ENCODE measurements around the gene MMP24.
"Not testable (repeated sequence)": the region's sequence is repeated elsewhere in the genome, so short reads cannot be mapped to it uniquely, and the experiment has no call there.

The MMP24 gene

DNA sequence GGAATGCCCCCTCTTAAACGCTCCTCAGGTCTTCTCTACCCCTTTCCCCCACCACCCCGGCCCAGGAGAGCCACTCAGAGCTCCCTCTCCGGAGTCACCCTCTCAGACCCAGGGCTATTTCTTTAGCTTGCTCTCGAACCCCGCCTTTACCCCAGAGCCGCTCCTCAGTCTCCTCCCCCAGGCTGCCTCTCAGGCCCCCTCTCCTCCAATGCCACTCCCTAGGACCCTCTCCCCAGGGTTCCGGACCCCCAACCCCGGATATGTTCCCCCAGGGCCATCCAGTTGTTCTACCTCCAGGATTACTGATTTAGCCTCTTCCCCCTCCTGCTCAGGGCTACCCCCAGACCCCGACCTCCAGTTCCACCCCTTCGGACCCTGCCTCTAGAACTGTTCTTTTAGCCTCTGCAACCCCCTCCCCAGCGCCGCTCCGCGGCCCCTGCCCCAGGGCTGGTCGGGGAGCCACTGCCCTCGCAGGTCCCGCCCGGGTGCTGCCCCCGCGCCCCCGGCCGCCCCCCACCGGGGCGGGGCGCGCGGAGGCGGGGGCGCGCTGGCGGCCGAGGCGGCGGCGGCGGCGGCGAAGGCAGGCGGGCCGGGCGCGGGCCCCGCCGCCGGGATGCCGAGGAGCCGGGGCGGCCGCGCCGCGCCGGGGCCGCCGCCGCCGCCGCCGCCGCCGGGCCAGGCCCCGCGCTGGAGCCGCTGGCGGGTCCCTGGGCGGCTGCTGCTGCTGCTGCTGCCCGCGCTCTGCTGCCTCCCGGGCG, at the start of gene MMP24:
MMP24 (plus strand) TSS at position 565 of the 758 bp plus-strand sequence; CDS start at position 614, 49 bp downstream.
- H3K4me3 ChIP-seq: no peak within 1 kb of the TSS
- no peaks in the 10 kb centered on the region for H3K36me3 ChIP-seq (ENCODE audit: insufficient read depth, low read length)
- TF ChIP-seq POLR2AphosphoS5 (IDR thresholded peaks at IDR 0.05; ENCODE audit: borderline replicate concordance, low read depth, low read length) (no peak), FOXP2 (optimal IDR thresholded peaks at IDR 0.05; ENCODE audit: control extremely low read depth, extremely low read length, insufficient read depth) (no peak), EZH2 (IDR thresholded peaks at IDR 0.05) (no peak)
- DNase-seq (ENCODE audit: low read depth, low spot score): no peak
- no peaks in the 10 kb centered on the region for H3K9me3 ChIP-seq (ENCODE audit: low read depth, low read length)
- H3K9ac ChIP-seq (ENCODE audit: insufficient read length): no peak within 1 kb of the TSS
- H3K27ac ChIP-seq: no peak within 1 kb of the TSS

DNA sequence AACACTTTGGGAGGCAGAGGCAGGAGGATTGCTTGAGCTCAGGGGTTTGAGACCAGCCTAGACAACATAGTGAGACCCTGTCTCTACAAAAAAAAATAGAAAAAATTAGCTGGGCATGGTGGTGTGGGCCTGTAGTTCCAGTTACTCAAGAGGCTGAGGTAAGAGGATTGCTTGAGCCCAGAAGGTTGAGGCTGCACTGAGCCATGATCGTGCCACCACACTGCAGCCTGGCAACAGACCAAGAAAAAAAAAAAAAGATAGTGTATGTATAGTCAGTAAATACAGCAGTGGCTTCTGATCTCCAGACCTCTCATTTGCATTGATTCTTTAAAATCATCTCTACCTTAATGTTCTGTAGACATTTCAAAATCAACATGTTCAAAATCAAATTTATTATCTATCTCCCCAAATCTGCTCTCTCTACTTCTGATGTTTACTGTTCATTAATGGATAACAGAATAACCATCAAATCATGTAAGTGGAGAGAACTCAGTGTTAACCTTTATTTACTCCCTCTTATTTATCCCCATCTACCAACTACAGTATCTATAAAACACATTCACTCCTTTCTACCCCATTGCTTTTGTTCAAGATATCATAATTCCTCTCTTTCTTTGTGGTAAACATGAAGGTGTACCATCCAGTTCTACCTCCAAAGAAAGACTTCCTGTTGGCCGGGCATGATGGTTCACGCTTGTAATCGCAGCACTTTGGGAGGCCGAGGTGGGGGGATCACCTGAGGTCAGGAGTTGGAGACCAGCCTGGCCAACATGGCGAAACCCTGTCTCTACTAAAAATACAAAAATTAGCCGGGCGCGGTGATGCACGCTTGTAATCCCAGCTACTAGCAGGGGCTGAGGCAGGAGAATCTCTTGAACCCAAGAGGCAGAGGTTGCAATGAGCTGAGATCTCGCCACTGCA, 46.9 kb upstream of the MMP24 start:
- H3K9me3 ChIP-seq (ENCODE audit: low read depth, low read length): no peaks in the 10 kb centered on the region
- H3K36me3 ChIP-seq (ENCODE audit: insufficient read depth, low read length): no peaks in the 10 kb centered on the region
- no peak for DNase-seq (ENCODE audit: low read depth, low spot score)
- TF ChIP-seq POLR2AphosphoS5 (IDR thresholded peaks at IDR 0.05; ENCODE audit: borderline replicate concordance, low read depth, low read length) (no peak), FOXP2 (optimal IDR thresholded peaks at IDR 0.05; ENCODE audit: control extremely low read depth, extremely low read length, insufficient read depth) (no peak), EZH2 (IDR thresholded peaks at IDR 0.05) (no peak)
- no peak overlapping the region for H3K27ac ChIP-seq
- no peak overlapping the region for H3K4me3 ChIP-seq
- H3K9ac ChIP-seq (ENCODE audit: insufficient read length): no peak overlapping the region

DNA sequence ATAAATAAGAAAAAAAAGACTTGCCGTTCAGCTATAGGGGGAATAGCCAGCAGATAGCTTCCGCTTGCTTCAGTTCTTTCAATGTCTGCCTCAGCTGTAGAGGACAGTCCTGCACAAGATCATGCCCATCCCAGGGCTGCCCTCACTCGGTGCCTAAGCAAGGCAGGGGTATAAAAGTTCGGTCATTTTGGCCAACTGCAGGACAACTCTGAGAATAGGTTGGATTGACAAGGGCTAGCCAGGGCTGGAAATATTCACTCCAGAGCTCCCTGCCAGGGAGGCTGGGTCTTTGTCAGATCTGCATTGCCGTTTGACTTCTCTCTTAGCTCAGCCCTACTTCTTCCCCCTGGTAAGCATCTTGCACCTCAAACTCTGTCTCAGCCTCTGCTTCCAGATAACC, 46.2 kb upstream of the MMP24 start:
- Histone ChIP-seq H3K36me3 (ENCODE audit: insufficient read depth, low read length) (no peaks in the 10 kb centered on the region), H3K9ac (ENCODE audit: insufficient read length) (no peak overlapping the region), H3K27ac (no peak overlapping the region), H3K9me3 (ENCODE audit: low read depth, low read length) (no peaks in the 10 kb centered on the region), H3K4me3 (no peak overlapping the region)
- DNase-seq (ENCODE audit: low read depth, low spot score): no peak
- no peak for TF ChIP-seq FOXP2 (optimal IDR thresholded peaks at IDR 0.05; ENCODE audit: control extremely low read depth, extremely low read length, insufficient read depth)
- no peak for TF ChIP-seq POLR2AphosphoS5 (IDR thresholded peaks at IDR 0.05; ENCODE audit: borderline replicate concordance, low read depth, low read length)
- TF ChIP-seq EZH2 (IDR thresholded peaks at IDR 0.05): no peak

DNA sequence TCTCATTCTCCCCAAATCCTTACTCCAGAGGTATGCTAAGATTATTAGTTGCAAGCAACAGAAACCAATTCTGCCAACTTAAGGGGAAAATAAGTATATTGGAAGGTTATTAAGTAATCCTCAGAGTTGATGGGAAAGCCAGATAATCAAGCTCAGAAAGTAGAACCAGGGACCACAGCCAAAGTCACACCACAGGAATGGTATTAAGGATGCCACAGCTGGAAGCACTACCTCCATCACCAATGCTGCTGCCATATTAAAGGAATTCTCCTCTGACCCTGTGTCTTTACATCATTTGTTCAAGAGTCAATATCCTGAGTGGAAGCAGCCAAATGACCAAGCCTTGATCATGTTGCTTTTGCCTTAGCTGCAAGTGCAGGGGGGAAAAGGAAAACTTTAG, 44.8 kb upstream of the MMP24 start:
- no peak overlapping the region for H3K27ac ChIP-seq
- H3K36me3 ChIP-seq (ENCODE audit: insufficient read depth, low read length): no peaks in the 10 kb centered on the region
- H3K9ac ChIP-seq (ENCODE audit: insufficient read length): no peak overlapping the region
- no peaks in the 10 kb centered on the region for H3K9me3 ChIP-seq (ENCODE audit: low read depth, low read length)
- TF ChIP-seq FOXP2 (optimal IDR thresholded peaks at IDR 0.05; ENCODE audit: control extremely low read depth, extremely low read length, insufficient read depth): no peak
- no peak for TF ChIP-seq POLR2AphosphoS5 (IDR thresholded peaks at IDR 0.05; ENCODE audit: borderline replicate concordance, low read depth, low read length)
- no peak for TF ChIP-seq EZH2 (IDR thresholded peaks at IDR 0.05)
- DNase-seq (ENCODE audit: low read depth, low spot score): no peak
- H3K4me3 ChIP-seq: no peak overlapping the region

DNA sequence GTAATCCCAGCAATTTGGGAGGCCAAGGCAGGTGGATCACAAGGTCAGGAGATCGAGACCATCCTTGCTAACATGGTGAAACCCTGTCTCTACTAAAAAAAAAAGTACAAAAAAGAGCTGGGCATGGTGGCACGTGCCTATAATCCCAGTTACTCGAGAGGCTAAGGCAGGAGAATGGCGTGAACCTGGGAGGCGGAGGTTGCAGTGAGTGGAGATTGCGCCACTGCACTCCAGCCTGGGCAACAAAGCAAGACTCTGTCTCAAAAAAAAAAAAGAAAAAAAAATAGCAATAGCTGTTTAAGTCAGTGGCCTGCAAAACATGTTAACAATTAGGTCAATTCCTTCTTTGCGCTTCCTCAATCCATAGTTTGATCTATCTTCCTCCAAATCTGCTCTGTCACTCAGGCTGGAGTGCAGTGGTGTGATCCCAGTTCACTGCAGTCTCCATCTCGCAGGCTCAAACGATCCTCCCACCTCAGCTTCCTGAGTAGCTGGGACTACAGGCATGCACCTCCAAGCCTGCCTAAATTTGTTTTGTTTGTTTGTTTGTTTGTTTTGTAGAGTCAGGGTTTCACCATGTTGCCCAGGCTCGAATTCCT, 39.7 kb upstream of the MMP24 start:
- not testable (repeated sequence) for DNase-seq (ENCODE audit: low read depth, low spot score); H3K9ac ChIP-seq (ENCODE audit: insufficient read length); H3K9me3 ChIP-seq (ENCODE audit: low read depth, low read length); H3K36me3 ChIP-seq (ENCODE audit: insufficient read depth, low read length); H3K4me3 ChIP-seq; H3K27ac ChIP-seq

DNA sequence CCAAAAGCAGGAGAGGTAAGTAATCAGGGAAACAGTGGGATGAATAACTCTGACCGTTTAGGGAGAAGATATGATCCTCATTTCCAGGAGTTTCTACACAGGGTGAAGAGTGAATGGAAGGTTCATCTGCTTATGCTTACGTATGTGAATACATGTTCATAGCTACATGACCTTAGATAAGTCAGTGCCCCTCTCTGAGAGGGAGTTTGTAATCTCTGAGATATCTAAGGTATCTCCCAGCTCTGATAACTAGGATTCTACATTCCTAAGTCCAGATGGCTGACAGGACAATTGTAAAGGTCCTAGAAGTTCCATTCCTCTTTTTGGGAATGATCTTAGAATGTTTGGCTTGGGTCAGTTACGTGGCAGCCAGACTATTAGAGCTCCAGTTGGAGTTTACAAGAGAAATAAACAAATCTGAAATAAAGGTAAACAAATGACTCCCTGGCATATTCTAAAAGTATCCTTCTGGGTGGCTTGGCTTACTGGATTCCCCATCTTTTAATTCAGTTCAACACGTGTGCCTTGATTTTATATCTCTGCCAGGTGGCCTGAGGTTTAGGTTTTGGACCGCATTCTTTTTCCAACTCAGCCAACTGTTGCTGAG, 38.8 kb upstream of the MMP24 start:
- Histone ChIP-seq H3K36me3 (ENCODE audit: insufficient read depth, low read length) (no peaks in the 10 kb centered on the region), H3K4me3 (no peak overlapping the region), H3K27ac (no peak overlapping the region), H3K9me3 (ENCODE audit: low read depth, low read length) (no peaks in the 10 kb centered on the region), H3K9ac (ENCODE audit: insufficient read length) (no peak overlapping the region)
- DNase-seq (ENCODE audit: low read depth, low spot score): no peak
- TF ChIP-seq FOXP2 (optimal IDR thresholded peaks at IDR 0.05; ENCODE audit: control extremely low read depth, extremely low read length, insufficient read depth): no peak
- TF ChIP-seq EZH2 (IDR thresholded peaks at IDR 0.05): no peak
- TF ChIP-seq POLR2AphosphoS5 (IDR thresholded peaks at IDR 0.05; ENCODE audit: borderline replicate concordance, low read depth, low read length): no peak

DNA sequence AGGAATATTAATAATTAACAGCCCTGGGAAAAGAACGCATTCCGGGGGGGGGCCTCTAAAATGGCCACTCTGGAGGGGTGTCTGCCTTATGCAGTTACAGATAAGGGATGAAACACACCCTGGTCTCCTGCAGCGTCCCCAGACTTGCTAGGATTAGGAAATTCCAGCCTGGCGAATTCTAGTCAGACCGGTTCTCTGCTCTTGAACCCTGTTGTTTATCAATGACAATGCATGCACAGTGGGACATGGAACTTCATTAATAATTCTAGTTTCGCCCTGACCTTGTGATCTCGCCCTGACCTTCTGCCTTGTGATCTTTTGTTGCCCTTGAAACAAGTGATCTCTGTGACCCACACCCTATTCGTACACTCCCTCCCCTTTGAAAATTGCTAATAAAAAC, 37.3 kb upstream of the MMP24 start:
- H3K36me3 ChIP-seq (ENCODE audit: insufficient read depth, low read length); H3K27ac ChIP-seq; H3K4me3 ChIP-seq; DNase-seq (ENCODE audit: low read depth, low spot score); H3K9me3 ChIP-seq (ENCODE audit: low read depth, low read length); H3K9ac ChIP-seq (ENCODE audit: insufficient read length): not testable (repeated sequence)

DNA sequence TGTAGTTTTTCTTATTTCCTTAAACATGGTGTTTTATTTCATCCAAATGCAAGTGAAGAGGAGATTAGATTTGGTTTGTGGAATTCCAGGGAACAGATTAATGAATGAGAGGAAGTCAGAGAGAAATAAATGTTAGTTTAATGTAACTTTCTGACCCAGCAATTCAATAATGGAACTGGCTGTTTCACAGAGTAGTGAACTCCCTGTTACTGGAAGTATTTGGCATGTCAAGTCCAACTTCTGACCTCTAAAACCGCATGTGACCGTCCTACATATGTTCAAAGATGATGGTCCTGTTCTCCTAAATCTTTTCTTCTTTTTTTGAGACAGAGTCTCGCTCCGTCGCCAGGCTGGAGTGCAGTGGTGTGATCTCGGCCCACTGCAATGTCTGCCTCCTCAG, 35.9 kb upstream of the MMP24 start:
- no peaks in the 10 kb centered on the region for H3K36me3 ChIP-seq (ENCODE audit: insufficient read depth, low read length)
- no peak for DNase-seq (ENCODE audit: low read depth, low spot score)
- TF ChIP-seq POLR2AphosphoS5 (IDR thresholded peaks at IDR 0.05; ENCODE audit: borderline replicate concordance, low read depth, low read length) (no peak), EZH2 (IDR thresholded peaks at IDR 0.05) (no peak), FOXP2 (optimal IDR thresholded peaks at IDR 0.05; ENCODE audit: control extremely low read depth, extremely low read length, insufficient read depth) (no peak)
- no peak overlapping the region for H3K27ac ChIP-seq
- no peaks in the 10 kb centered on the region for H3K9me3 ChIP-seq (ENCODE audit: low read depth, low read length)
- no peak overlapping the region for H3K4me3 ChIP-seq
- H3K9ac ChIP-seq (ENCODE audit: insufficient read length): no peak overlapping the region
